ENCODE data around the gene GNB1L. TPM values are rescaled to one million over a fixed set of nuclear protein-coding genes. Genes with fewer than 3 reads are reported as not detected.

GNB1L gene
- total RNA-seq, 1 donor from 2014 or later = 3.0 TPM

GRCh38 chr22:19845054-19845722, 9.5 kb downstream of the GNB1L start:
- H3K4me2 ChIP-seq = no peak overlapping the region
- DNase-seq (ENCODE audit: low spot score) = no peak
- H3K36me3 ChIP-seq = no peaks in the 10 kb centered on the region
- no peak overlapping the region for H3K4me3 ChIP-seq
- no peaks in the 10 kb centered on the region for H3K9me3 ChIP-seq (ENCODE audit: low read depth)
- no peak overlapping the region for H3K4me3 Mint-ChIP-seq
- no peaks in the 10 kb centered on the region for H3K9me3 Mint-ChIP-seq
- peaks cover 64% of the 10 kb centered on the region for H4K20me1 ChIP-seq (ENCODE audit: low read depth)
- peaks cover 8% of the 10 kb centered on the region for H3K4me1 Mint-ChIP-seq
- H3K4me1 ChIP-seq = peaks cover 12% of the 10 kb centered on the region
- no peak overlapping the region for H3K27ac Mint-ChIP-seq
- no peaks in the 10 kb centered on the region for H3K27me3 ChIP-seq
- TF ChIP-seq EZH2phosphoT487 (IDR thresholded peaks at IDR 0.05) (no peak), CTCF (IDR thresholded peaks at IDR 0.05) (no peak), EZH2 (IDR thresholded peaks at IDR 0.05) (no peak)
- H3F3A ChIP-seq (ENCODE audit: low read depth) = peaks cover 12% of the 10 kb centered on the region
- H3K9ac ChIP-seq = no peak overlapping the region
- peaks cover 8% of the 10 kb centered on the region for H3K79me2 ChIP-seq (ENCODE audit: low read depth)
- no peak overlapping the region for H3K27ac ChIP-seq
- no peaks in the 10 kb centered on the region for H3K27me3 Mint-ChIP-seq (ENCODE audit: insufficient read depth, low read depth)
- H3K36me3 Mint-ChIP-seq = peaks cover 4% of the 10 kb centered on the region
- H2AFZ ChIP-seq (replicated peaks) = no peak overlapping the region

GRCh38 chr22:19844377-19845053, 10.2 kb downstream of the GNB1L start:
- Mint-ChIP-seq H3K9me3 (no peaks in the 10 kb centered on the region), H3K27ac (peak overlapping the region; percentile 69), H3K36me3 (peaks cover 4% of the 10 kb centered on the region), H3K4me1 (peaks cover 8% of the 10 kb centered on the region), H3K27me3 (ENCODE audit: insufficient read depth, low read depth) (no peaks in the 10 kb centered on the region), H3K4me3 (no peak overlapping the region)
- no peaks in the 10 kb centered on the region for H3K9me3 ChIP-seq (ENCODE audit: low read depth)
- H3K4me1 ChIP-seq = peaks cover 12% of the 10 kb centered on the region
- H3K27ac ChIP-seq = no peak overlapping the region
- no peak overlapping the region for H3K9ac ChIP-seq
- peaks cover 8% of the 10 kb centered on the region for H3K79me2 ChIP-seq (ENCODE audit: low read depth)
- H3K4me3 ChIP-seq = no peak overlapping the region
- DNase-seq (ENCODE audit: low spot score) = no peak
- peaks cover 12% of the 10 kb centered on the region for H3F3A ChIP-seq (ENCODE audit: low read depth)
- peaks cover 57% of the 10 kb centered on the region for H4K20me1 ChIP-seq (ENCODE audit: low read depth)
- H2AFZ ChIP-seq (replicated peaks) = no peak overlapping the region
- H3K27me3 ChIP-seq = no peaks in the 10 kb centered on the region
- TF ChIP-seq EZH2phosphoT487 (IDR thresholded peaks at IDR 0.05) = no peak
- TF ChIP-seq EZH2 (IDR thresholded peaks at IDR 0.05) = no peak
- no peak for TF ChIP-seq CTCF (IDR thresholded peaks at IDR 0.05)
- H3K36me3 ChIP-seq = no peaks in the 10 kb centered on the region
- no peak overlapping the region for H3K4me2 ChIP-seq

GRCh38 chr22:19843857-19844376, 10.8 kb downstream of the GNB1L start:
- Histone ChIP-seq H3K4me3 (no peak overlapping the region), H3K4me2 (no peak overlapping the region), H3K79me2 (ENCODE audit: low read depth) (peaks cover 8% of the 10 kb centered on the region), H3K36me3 (no peaks in the 10 kb centered on the region), H3K27me3 (no peaks in the 10 kb centered on the region), H3K9me3 (ENCODE audit: low read depth) (no peaks in the 10 kb centered on the region), H3K4me1 (peaks cover 12% of the 10 kb centered on the region), H3F3A (ENCODE audit: low read depth) (peaks cover 12% of the 10 kb centered on the region), H3K9ac (no peak overlapping the region), H2AFZ (replicated peaks) (no peak overlapping the region), H4K20me1 (ENCODE audit: low read depth) (peaks cover 51% of the 10 kb centered on the region), H3K27ac (no peak overlapping the region)
- Mint-ChIP-seq H3K9me3 (no peaks in the 10 kb centered on the region), H3K27ac (peak overlapping the region; percentile 69), H3K27me3 (ENCODE audit: insufficient read depth, low read depth) (no peaks in the 10 kb centered on the region), H3K4me1 (peaks cover 8% of the 10 kb centered on the region), H3K4me3 (no peak overlapping the region), H3K36me3 (peaks cover 4% of the 10 kb centered on the region)
- no peak for TF ChIP-seq CTCF (IDR thresholded peaks at IDR 0.05)
- TF ChIP-seq EZH2phosphoT487 (IDR thresholded peaks at IDR 0.05) = no peak
- TF ChIP-seq EZH2 (IDR thresholded peaks at IDR 0.05) = no peak
- DNase-seq (ENCODE audit: low spot score) = no peak

Measured in neural progenitor cell (in vitro differentiated cells).